GM23338 (cell line): ENCODE data around the gene PER3. TPM values are rescaled to one million over a fixed set of nuclear protein-coding genes. Genes with fewer than 3 reads are reported as not detected.

Experiments
- ATAC-seq: fragments of 200-7000 bp; cut with Tn5 transposase; 3 replicates; pipeline ENCODE4 v1.9.1; 2020
- DNase-seq: peaks from one replicate; pipeline ENCODE4 v3.0.0-alpha.2; 2015; ENCODE audit warnings: low spot score
- H2AFZ ChIP-seq: fragments of 200-600 bp; sonication (generic); 2 replicates; pipeline ENCODE4 v1.8.0; 2016; ENCODE audit warnings: antibody characterized with exemption, mild to moderate bottlenecking, moderate library complexity
- H3F3A ChIP-seq: fragments of 200-600 bp; sonication (generic); replicated peaks from 2 replicates; pipeline ENCODE4 v1.8.0; 2017; ENCODE audit warnings: antibody characterized with exemption, mixed run types, low read depth
- H3K27ac ChIP-seq: fragments of 200-600 bp; sonication (generic); 2 replicates; pipeline ENCODE4 v1.6.1; 2016; ENCODE audit warnings: low read depth
- H3K27me3 ChIP-seq: fragments of 200-600 bp; sonication (generic); 2 replicates; pipeline ENCODE4 v1.8.0; 2016; ENCODE audit warnings: mild to moderate bottlenecking, mixed run types, moderate library complexity; ENCODE audit not compliant: insufficient read depth
- H3K36me3 ChIP-seq: fragments of 200-600 bp; sonication (generic); 2 replicates; pipeline ENCODE4 v1.8.0; 2016; ENCODE audit warnings: mild to moderate bottlenecking; ENCODE audit not compliant: insufficient read depth
- H3K4me1 ChIP-seq: fragments of 200-600 bp; sonication (generic); 2 replicates; pipeline ENCODE4 v1.8.0; 2016; ENCODE audit warnings: mild to moderate bottlenecking, moderate library complexity; ENCODE audit not compliant: insufficient read depth
- H3K4me2 ChIP-seq: fragments of 200-600 bp; sonication (generic); 2 replicates; pipeline ENCODE4 v1.7.1; 2017; ENCODE audit warnings: mixed run types
- H3K4me3 ChIP-seq: fragments of 200-600 bp; sonication (generic); 2 replicates; pipeline ENCODE4 v1.6.1; 2016; ENCODE audit warnings: mixed run types
- H3K79me2 ChIP-seq: fragments of 200-600 bp; sonication (generic); replicated peaks from 2 replicates; pipeline ENCODE4 v1.8.0; 2017; ENCODE audit warnings: mild to moderate bottlenecking; ENCODE audit not compliant: insufficient read depth
- H3K9me2 ChIP-seq: fragments of 200-600 bp; sonication (generic); 2 replicates; pipeline ENCODE4 v1.8.0; 2017; ENCODE audit not compliant: insufficient read depth
- H4K20me1 ChIP-seq: fragments of 200-600 bp; sonication (generic); replicated peaks from 2 replicates; pipeline ENCODE4 v1.8.0; 2017; ENCODE audit warnings: mild to moderate bottlenecking; ENCODE audit not compliant: insufficient read depth
- H3K27ac Mint-ChIP-seq: 2 replicates; pipeline ENCODE4 v1.8.0; 2020; ENCODE audit warnings: inconsistent platforms, mild to moderate bottlenecking, moderate library complexity, mixed read lengths
- H3K27me3 Mint-ChIP-seq: 3 replicates; pipeline ENCODE4 v1.8.0; 2022; ENCODE audit warnings: low read depth, mild to moderate bottlenecking, moderate library complexity, mixed read lengths, inconsistent platforms; ENCODE audit not compliant: insufficient read depth, poor library complexity
- H3K36me3 Mint-ChIP-seq: 3 replicates; pipeline ENCODE4 v1.8.0; 2021; ENCODE audit warnings: low read depth, mild to moderate bottlenecking, inconsistent platforms, moderate library complexity, mixed read lengths
- H3K4me1 Mint-ChIP-seq: 3 replicates; pipeline ENCODE4 v1.8.0; 2020; ENCODE audit warnings: mild to moderate bottlenecking, inconsistent platforms, mixed read lengths
- H3K4me3 Mint-ChIP-seq: 3 replicates; pipeline ENCODE4 v1.8.0; 2021; ENCODE audit warnings: moderate library complexity, mild to moderate bottlenecking, inconsistent platforms, mixed read lengths
- H3K9me3 Mint-ChIP-seq: 3 replicates; pipeline ENCODE4 v1.8.0; 2020; ENCODE audit warnings: moderate library complexity, mild to moderate bottlenecking, inconsistent platforms, mixed read lengths
- CREB1 ChIP-seq: fragments of 250-450 bp; sonication (Bioruptor Pico); IDR thresholded peaks from 2 replicates; pipeline ENCODE4 v1.5.0; 2020; ENCODE audit warnings: low read depth, mild to moderate bottlenecking, moderate library complexity
- EZH2 ChIP-seq: fragments of 200-600 bp; sonication (generic); IDR thresholded peaks from one replicate; pipeline ENCODE4 v1.8.0; 2017; ENCODE audit warnings: antibody characterized with exemption, mild to moderate bottlenecking, low read depth; ENCODE audit not compliant: unreplicated experiment
- JUNB ChIP-seq: IDR thresholded peaks from one replicate; pipeline ENCODE4 v1.6.1; 2016; ENCODE audit warnings: antibody characterized with exemption; ENCODE audit not compliant: unreplicated experiment
- NANOG ChIP-seq: IDR thresholded peaks from 2 replicates; pipeline ENCODE4 v1.6.1; 2016; ENCODE audit warnings: antibody characterized with exemption, borderline replicate concordance
- POLR2AphosphoS5 ChIP-seq: IDR thresholded peaks from 2 replicates; pipeline ENCODE4 v1.6.1; 2016; ENCODE audit warnings: antibody characterized with exemption, low read depth
- ZNF114 ChIP-seq: fragments of 250-450 bp; sonication (Bioruptor Pico); IDR thresholded peaks from 2 replicates; pipeline ENCODE4 v1.5.0; 2020; ENCODE audit warnings: mild to moderate bottlenecking, moderate library complexity
- ZNF331 ChIP-seq: fragments of 250-450 bp; sonication (Bioruptor Pico); IDR thresholded peaks from 2 replicates; pipeline ENCODE4 v1.5.0; 2020; ENCODE audit warnings: low read depth, mild to moderate bottlenecking, moderate library complexity
- ZNF462 ChIP-seq: fragments of 250-450 bp; sonication (Bioruptor Pico); IDR thresholded peaks from 2 replicates; pipeline ENCODE4 v1.5.0; 2020; ENCODE audit warnings: mild to moderate bottlenecking, moderate library complexity
- polyA plus RNA-seq: library from polyadenylated mRNA; unstranded; fragments of >200 nt; fragmentation: Nextera tagmentation; extraction: Ambion mirVana; gene quantifications from 2 replicates; pipeline ENCODE4 v1.2.1, GENCODE V29; 2016
- total RNA-seq: library from RNA; depleted of rRNA; stranded (reverse); fragments of >200 nt; shearing (Covaris generic); gene quantifications from 2 replicates; pipeline ENCODE4 v1.2.3, GENCODE V29; 2014
- TF ChIP-seq, protein P1 (sequence below): IDR thresholded peaks from 2 replicates; pipeline ENCODE4 v1.6.1; 2016; ENCODE audit warnings: antibody characterized with exemption
- TF ChIP-seq, protein P2 (sequence below), 2 experiments: fragments of 200-600 bp in 1 of 2; sonication (generic) in 1 of 2; conservative IDR thresholded peaks; 2 replicates each; pipeline versions ENCODE4 v1.5.1 to v1.6.1; 2016 to 2017; ENCODE audit warnings: antibody characterized with exemption in 2 of 2, low read depth in 2 of 2, mild to moderate bottlenecking in 2 of 2, moderate library complexity in 1 of 2

PER3 gene
- total and polyA plus RNA-seq, 2 experiments from 2014 or later: 6.1 to 16.4 TPM

GRCh38 chr1:7805460-7805859 is 21.4 kb downstream of the PER3 start (continued):
- TF ChIP-seq ZNF462 (CRISPR knock-in tag): no peak
- no peak for TF ChIP-seq ZNF114 (CRISPR knock-in tag)
- no peak for TF ChIP-seq JUNB
- no peak for TF ChIP-seq POLR2AphosphoS5
- no peak for TF ChIP-seq NANOG
- TF ChIP-seq, protein P1, sequence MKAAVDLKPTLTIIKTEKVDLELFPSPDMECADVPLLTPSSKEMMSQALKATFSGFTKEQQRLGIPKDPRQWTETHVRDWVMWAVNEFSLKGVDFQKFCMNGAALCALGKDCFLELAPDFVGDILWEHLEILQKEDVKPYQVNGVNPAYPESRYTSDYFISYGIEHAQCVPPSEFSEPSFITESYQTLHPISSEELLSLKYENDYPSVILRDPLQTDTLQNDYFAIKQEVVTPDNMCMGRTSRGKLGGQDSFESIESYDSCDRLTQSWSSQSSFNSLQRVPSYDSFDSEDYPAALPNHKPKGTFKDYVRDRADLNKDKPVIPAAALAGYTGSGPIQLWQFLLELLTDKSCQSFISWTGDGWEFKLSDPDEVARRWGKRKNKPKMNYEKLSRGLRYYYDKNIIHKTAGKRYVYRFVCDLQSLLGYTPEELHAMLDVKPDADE: no peak
- no peak for TF ChIP-seq ZNF331 (CRISPR knock-in tag)
- no peak for TF ChIP-seq CREB1 (CRISPR knock-in tag)

- Histone ChIP-seq H3K79me2 (no peaks in the 10 kb centered on the region), H3K27ac (no peak overlapping the region), H3F3A (no peaks in the 10 kb centered on the region), H3K36me3 (peaks cover 15% of the 10 kb centered on the region; the same call in 1 of the 2 replicates), H4K20me1 (0 out of 2 replicates have a peak, but pooled peaks cover 7% of the 10 kb centered on the region), H2AFZ (no peak overlapping the region), H3K4me1 (no peaks in the 10 kb centered on the region), H3K4me3 (no peak overlapping the region), H3K27me3 (no peaks in the 10 kb centered on the region), H3K9me2 (no peaks in the 10 kb centered on the region), H3K4me2 (no peak overlapping the region)
- Mint-ChIP-seq H3K4me3 (no peak overlapping the region), H3K9me3 (peaks cover 6% of the 10 kb centered on the region), H3K4me1 (no peaks in the 10 kb centered on the region), H3K27me3 (no peaks in the 10 kb centered on the region), H3K27ac (no peak overlapping the region), H3K36me3 (peaks cover 40% of the 10 kb centered on the region)
- DNase-seq: peak; percentile 63
- no peak for TF ChIP-seq EZH2
- TF ChIP-seq, protein P2, sequence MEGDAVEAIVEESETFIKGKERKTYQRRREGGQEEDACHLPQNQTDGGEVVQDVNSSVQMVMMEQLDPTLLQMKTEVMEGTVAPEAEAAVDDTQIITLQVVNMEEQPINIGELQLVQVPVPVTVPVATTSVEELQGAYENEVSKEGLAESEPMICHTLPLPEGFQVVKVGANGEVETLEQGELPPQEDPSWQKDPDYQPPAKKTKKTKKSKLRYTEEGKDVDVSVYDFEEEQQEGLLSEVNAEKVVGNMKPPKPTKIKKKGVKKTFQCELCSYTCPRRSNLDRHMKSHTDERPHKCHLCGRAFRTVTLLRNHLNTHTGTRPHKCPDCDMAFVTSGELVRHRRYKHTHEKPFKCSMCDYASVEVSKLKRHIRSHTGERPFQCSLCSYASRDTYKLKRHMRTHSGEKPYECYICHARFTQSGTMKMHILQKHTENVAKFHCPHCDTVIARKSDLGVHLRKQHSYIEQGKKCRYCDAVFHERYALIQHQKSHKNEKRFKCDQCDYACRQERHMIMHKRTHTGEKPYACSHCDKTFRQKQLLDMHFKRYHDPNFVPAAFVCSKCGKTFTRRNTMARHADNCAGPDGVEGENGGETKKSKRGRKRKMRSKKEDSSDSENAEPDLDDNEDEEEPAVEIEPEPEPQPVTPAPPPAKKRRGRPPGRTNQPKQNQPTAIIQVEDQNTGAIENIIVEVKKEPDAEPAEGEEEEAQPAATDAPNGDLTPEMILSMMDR (conservative IDR thresholded peaks at IDR 0.05; ENCODE audit: low read depth in 2 of 2): peak; percentile 52 to 81
- ATAC-seq: peak; percentile 44; the same call in 1 of the 3 replicates
These were observed 24.3 kb downstream of the PER3 start for GRCh38 chr1:7808253-7808844.
